ENCODE data around the gene CXorf49.
"Not testable (repeated sequence)": the region's sequence is repeated elsewhere in the genome, so short reads cannot be mapped to it uniquely, and the experiment has no call there.

The CXorf49 gene

DNA sequence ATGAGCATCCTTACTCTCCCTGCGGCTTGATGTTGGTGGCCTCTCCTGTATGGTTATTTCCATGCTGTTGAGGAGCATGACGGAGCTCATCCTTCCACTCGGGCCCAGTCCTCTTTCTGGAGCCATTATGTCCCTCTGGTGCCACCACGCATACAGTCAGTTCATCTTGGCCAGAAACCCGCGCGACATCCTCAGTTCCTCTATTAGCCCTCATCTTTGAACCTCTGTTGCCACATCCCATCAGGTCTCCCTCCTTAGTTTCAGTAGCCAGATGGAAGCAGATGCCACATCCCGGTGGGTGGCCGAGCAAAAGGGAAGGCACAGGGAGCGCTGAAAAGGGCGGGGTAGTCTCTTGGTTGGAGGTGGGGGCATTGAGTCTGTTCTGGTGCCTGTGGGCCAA lies 46.1 kb downstream of the CXorf49 start:
- DNase-seq (ENCODE audit: low read depth), result no peak

GRCh38 chrX:71671043-71671780 lies 46.9 kb downstream of the CXorf49 start:
- DNase-seq (ENCODE audit: low read depth), result no peak

GRCh38 chrX:71669947-71670346 lies 48.1 kb downstream of the CXorf49 start:
- not testable (repeated sequence) for DNase-seq (ENCODE audit: low read depth)

DNA sequence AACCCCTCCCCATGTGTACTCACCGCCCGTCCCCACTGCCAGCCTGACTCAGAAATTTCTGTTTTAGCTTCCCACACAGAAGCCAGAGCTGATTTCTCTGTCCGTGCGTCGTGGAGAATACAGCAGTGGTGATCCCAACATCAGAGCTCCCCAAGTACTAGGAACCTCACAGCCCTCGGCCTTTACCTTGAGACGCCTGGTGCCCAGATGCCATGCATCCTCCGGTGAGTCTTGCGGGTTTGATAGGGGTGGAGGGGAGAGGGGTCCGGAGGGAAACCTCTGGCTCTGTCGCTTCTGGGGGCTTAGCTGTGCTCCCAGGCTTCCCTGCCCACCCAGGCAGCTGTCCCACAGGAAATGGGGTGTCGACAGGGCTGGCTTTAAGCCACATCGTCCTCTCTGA lies 48.6 kb downstream of the CXorf49 start:
- no peak for DNase-seq (ENCODE audit: low read depth)

DNA sequence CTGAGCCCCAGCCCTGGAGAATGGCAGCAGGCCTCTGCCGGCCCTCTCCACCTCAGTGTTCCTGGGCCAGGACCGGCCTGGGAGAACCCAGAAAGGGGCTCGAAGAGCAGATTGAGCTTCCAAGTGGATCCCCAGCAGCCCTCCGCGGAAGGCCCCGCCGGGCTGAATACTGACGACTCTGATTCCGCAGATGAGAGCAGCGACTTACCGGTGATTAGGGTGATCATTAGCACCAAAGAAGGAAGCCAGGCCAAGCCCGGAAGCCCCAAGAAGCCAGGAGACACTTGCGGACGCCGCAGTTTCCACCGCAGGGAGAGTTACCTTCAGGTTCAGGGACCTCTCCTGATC lies 49.9 kb downstream of the CXorf49 start:
- no peak for DNase-seq (ENCODE audit: low read depth)

DNA sequence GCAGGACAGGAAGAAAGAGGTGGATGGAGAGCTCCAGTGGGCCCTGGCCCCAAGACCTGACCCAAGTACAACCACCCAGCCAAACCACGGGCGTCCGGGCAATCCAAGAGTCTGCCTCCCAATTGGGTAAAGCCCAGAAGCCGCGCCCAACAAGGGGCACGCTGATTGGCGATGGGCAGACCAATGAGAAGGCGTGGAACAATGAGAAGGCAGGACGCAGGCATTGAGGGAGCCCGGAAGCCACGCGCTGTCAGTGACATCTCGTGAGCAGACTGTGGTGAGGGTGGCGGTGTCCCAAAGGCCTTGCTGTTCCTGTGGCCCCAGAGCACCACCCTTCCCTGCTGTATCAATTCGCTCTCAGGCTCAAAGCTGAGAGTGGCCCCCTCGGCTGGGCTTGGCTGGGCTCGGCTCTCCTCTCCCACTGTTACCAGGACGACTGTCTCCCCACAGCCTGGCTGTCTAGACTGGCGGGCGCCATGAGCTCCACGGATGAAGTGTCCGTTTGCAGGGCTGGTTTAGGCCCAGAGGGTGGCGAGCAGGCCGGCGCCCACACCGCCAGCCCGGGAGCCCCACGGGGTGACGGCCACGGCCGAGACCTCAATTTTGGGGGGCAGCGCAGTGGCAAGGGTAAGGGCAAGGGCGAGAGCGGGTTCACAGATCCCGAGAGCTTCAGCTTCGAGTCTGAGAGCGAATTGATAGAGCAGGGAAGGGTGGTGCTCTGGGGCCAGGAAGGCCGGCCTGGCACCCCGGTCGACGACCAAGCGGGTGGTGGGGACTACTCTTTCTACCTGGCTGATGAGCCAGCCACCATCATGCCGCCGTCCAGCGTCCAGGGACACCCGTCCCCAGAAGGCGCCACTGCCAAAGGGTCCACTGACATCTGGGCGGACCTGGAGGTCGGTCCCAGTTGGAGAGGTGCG lies 50.5 kb downstream of the CXorf49 start, which contains the start of gene LOC101059915:
LOC101059915 (plus strand) TSS at position 219 of the 920 bp plus-strand sequence.
- no peak for DNase-seq (ENCODE audit: low read depth)

DNA sequence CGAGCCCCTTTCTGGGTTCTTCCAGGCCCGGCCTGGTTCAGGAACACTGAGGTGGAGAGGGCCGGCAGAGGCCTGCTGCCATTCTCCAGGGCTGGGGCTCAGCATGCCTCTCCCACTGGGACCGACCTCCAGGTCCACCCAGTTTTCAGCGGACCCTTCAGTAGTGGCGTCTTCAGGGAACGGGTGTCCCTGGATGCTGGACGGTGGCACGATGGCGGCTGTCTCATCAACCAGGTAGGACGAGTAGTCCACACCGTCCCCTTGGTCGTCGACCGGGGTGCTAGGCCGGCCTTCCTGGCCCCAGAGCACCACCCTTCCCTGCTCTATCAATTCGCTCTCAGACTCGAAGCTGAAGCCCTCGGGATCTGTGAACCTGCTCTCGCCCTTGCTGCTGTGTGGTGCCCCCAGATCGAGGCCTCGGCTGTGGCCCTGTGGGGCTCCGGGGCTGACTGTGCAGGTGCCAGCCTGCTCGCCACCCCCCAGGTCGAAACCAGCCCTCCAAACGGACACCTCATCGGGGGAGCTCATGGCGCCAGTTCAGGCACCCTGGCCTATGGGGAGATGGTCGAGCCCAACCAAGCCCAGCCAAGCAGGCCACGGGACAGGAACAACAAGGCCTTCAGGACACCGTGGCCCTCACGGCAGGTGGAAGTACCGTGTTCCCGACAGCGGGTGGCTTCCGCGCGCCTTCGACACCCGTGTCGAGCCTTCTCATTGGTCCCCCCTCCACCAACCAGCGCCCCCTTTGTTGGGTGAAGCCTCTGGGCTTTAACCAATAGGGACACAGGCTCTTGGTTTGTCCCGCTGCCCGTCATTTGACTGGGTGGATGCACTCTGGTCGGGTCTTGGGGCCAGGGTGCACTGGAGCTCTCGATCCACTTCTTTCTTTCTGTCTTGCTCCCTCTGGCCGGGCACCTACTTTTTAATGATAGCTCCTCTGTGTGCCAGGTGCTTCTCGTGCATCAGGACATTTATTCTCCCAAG lies 51.6 kb downstream of the CXorf49 start:
- no peak for DNase-seq (ENCODE audit: low read depth)

GRCh38 chrX:71665747-71666146 lies 52.3 kb downstream of the CXorf49 start:
- DNase-seq (ENCODE audit: low read depth), result no peak

GRCh38 chrX:71664889-71665491 lies 53.1 kb downstream of the CXorf49 start:
- DNase-seq (ENCODE audit: low read depth), result no peak
